GM12875 (cell line): ENCODE results near the gene TBC1D22A.

ENCODE experiments used
- H3K4me3 ChIP-seq: one replicate; pipeline ENCODE4 v1.5.1; 2011; ENCODE audit warnings: low read depth, low read length, control low read depth
- TF ChIP-seq, protein P1 (sequence below): IDR thresholded peaks from 2 replicates; pipeline ENCODE4 v1.5.1; 2011; ENCODE audit warnings: low read depth, mild to moderate bottlenecking, control low read depth, inconsistent platforms, low read length, moderate library complexity, borderline replicate concordance; ENCODE audit not compliant: insufficient read depth

Gene TBC1D22A

DNA sequence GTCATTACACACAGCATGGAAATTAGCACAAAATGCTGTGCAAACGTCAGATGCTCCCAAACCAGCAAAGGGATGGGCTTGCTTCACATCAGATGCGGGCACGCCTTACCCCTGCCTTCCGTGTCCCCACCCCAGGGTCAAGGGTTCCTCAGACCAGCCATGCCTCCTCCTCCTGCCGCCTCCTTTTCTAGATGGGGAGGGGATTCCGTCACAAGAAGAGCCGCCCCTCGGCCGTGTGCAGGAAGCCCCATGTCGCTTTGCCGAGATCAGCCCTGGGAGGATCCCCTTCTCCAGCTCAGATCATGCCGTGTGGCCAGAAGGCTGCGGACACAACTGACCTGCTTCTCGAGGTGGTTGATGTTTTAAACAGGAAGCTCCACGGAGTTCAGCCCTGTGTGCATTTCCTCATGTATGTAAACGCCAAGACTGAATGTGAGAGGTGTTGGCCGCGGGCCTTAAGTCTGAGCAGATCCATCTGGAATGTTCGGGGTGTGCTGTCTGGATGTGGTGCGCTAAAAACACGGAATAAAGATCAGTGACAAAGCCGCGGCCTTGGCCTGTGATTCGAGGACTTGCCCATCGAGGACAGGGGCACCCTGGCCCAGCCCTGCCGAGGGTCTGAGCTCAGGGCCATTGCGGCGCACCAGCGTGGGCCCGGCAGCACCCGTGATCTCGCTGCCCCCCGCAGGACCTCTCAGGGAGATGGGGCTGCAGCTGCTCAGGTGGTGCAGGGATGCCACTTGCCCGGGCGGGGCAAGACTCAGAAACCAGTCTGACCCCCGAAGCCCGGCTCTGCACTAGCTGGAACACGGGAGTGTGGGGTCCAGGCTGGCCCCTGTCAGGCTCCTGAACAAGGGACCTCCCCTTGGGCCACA, 412.9 kb downstream of the TBC1D22A start:
- TF ChIP-seq, protein P1, sequence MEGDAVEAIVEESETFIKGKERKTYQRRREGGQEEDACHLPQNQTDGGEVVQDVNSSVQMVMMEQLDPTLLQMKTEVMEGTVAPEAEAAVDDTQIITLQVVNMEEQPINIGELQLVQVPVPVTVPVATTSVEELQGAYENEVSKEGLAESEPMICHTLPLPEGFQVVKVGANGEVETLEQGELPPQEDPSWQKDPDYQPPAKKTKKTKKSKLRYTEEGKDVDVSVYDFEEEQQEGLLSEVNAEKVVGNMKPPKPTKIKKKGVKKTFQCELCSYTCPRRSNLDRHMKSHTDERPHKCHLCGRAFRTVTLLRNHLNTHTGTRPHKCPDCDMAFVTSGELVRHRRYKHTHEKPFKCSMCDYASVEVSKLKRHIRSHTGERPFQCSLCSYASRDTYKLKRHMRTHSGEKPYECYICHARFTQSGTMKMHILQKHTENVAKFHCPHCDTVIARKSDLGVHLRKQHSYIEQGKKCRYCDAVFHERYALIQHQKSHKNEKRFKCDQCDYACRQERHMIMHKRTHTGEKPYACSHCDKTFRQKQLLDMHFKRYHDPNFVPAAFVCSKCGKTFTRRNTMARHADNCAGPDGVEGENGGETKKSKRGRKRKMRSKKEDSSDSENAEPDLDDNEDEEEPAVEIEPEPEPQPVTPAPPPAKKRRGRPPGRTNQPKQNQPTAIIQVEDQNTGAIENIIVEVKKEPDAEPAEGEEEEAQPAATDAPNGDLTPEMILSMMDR, result no peak
- no peak overlapping the region for H3K4me3 ChIP-seq

DNA sequence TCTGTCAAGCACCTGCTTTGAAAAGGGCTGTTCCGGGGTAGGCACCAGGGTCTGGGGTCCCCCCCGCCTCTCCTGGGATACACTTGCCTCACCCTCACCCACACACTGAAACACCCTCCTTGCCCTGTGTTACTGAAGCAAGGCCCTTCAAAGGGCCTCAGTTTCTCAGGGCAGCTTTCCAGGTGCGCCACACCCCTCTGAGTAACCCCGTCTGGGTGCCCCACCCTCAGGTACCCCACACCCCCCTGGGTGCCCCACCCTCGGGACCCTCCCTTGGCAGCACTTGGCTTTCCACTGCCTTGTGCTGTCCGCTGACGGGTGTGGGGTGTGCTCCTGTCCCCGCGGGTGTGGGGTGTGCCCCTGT, 413.6 kb downstream of the TBC1D22A start:
- no peak overlapping the region for H3K4me3 ChIP-seq
- TF ChIP-seq, protein P1, result no peak

DNA sequence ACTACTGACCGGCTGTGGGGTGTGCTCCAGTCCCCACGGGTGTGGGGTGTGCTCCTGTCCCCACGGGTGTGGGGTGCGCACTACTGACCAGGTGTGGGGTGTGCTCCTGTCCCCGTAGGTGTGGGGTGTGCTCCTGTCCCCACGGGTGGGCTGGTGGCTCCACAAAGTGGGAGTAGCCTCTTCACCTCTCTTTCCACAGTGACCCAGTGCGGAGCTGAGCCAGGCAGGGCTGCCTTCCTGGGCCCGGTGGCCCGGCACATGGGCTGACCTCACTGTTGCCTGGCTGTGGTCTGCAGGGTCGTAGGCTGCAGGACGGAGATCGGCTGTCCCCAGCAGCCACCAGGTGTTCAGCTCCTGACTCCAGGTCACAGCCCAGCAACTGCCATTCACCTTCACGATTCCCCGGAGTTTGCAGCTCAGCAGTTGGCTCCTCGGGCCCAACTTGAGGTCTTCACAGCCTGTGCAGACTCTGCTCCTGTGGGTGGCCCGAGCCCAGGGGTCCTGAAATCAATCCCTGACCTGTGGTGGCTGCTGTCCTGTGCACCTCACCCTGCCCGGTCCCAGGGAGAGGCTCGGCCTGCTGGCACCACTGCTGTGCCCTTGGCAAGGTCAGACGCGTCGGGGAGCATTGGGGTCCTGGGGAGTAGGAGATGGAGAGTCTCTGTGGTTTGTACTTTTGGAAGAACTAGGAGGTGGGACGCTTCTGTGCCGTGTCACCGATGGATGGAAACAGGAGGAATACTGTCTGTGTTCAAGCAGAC, 414.3 kb downstream of the TBC1D22A start:
- TF ChIP-seq, protein P1, result no peak
- no peak overlapping the region for H3K4me3 ChIP-seq

DNA sequence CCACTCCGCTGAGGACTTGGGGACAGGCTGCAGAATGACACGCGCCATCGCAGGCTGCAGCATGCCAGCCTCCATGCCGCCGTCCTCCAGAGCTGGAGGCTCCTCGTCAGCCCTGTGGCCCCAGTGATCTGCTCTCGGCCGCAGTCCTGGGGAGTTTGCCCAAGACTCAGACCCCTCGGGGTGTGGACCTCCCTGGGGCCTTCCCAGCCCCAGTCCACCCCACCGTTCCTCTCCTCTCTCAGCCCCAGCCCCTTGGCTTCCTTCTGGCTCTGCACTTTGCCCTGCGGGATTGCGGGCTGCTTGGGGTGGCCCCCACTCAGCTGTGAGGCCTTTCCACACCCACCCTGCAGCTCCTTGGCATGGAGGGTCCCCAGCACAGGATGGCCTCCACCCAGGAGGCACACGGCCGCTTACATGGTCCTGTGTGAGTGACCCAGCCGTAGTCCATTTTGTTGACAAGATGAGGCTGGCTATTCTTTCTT, 414.9 kb downstream of the TBC1D22A start:
- TF ChIP-seq, protein P1, result no peak
- H3K4me3 ChIP-seq, result no peak overlapping the region

DNA sequence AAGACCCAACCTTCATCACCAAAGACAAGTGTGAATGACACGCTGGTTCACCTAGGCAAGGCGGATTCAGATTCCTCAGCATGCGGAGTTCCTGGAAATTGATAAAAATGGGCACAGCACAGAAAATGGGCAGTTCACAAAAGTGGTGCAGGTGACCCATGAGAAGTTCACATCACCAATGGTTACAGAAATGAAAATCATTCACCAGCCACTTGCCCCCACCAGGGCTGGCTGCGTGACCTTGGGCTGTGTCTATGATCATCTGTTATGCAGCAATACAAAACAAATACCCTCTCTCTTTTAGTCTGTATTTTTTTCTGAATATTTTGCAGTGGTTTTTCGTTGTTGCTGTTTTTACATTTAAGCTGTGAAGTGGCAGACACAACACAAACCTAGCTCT, 415.9 kb downstream of the TBC1D22A start:
- TF ChIP-seq, protein P1, result no peak
- H3K4me3 ChIP-seq, result no peak overlapping the region

DNA sequence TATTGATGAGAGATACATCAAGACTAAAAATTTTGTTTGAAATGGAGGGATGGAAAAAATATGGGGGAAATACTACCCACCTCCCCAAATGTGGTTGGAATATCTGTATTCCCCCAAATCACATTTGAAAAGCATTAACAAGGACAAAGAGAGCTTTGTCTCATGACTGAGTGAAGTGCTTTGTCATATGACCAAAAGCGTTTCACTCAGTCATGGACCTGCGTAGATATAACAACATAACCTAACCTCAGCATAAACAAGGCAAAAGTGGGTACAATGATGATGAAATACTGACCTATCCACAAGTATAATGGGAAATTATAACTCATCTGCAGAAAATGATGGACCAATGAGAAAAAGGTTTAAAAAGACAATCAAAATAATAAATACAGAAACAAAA, 418.3 kb downstream of the TBC1D22A start:
- H3K4me3 ChIP-seq, result no peak overlapping the region
- TF ChIP-seq, protein P1, result no peak
